HCT116 (cell line): ENCODE data around the gene MXD3.
A peak's percentile ranks its signal among the peaks of the same experiment; 100 is the strongest.

Experiments
- CTCF ChIP-seq, 3 experiments: fragments of 200-600 bp in 1 of 3; sonication (generic) in 1 of 3; IDR thresholded peaks in 2 of 3; conservative IDR thresholded peaks in 1 of 3; 2 replicates each; pipeline ENCODE4 v1.5.1; 2012 to 2017; ENCODE audit warnings: low read depth in 2 of 3, low read length in 2 of 3, antibody characterized with exemption in 1 of 3, borderline replicate concordance in 1 of 3, control low read depth in 1 of 3, mild to moderate bottlenecking in 1 of 3, mixed read lengths in 1 of 3, mixed run types in 1 of 3, moderate library complexity in 1 of 3; ENCODE audit not compliant: insufficient read depth in 1 of 3
- POLR2A ChIP-seq: IDR thresholded peaks from 2 replicates; pipeline ENCODE4 v1.7.0; 2011; ENCODE audit warnings: borderline replicate concordance; ENCODE audit not compliant: insufficient read depth, insufficient read length; ENCODE audit errors: extremely low read depth

DNA sequence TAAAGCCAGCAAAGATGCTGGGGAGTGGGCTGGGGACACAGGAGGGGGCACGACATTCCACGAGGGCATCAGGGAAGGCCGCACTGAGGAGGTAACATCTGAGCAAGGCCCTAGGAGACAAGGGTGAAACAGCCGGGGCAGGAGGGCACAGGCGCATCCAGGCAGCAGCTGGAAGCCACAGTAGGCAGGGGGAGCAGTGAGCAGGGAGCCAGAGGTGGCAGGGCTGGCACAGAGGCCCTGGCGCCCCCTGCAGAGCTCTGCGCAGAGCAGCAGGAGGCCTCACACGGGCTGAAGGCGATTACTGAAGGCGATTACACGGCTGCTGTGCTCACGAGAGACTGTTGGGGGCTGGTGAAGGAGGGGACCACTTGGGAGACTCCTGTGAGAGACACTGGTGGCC is 24.4 kb upstream of the MXD3 start:
- TF ChIP-seq POLR2A (no peak), CTCF (IDR thresholded peaks at IDR 0.05 in 2 of 3, conservative IDR thresholded peaks at IDR 0.05 in 1 of 3; ENCODE audit: borderline replicate concordance in 1 of 3, insufficient read depth in 1 of 3, low read depth in 2 of 3, low read length in 2 of 3) (peak; percentile 59 to 96 (median 76))
